GM19397 (cell line): Measurements from ENCODE around the gene MX2.
"Not testable (repeated sequence)": the region's sequence is repeated elsewhere in the genome, so short reads cannot be mapped to it uniquely, and the experiment has no call there.

Experiments used
- ATAC-seq: cut with Tn5 transposase; IDR thresholded peaks from one replicate; pipeline ENCODE4 v1.9.1; 2021; ENCODE audit warnings: mild to moderate bottlenecking, moderate library complexity; ENCODE audit not compliant: unreplicated experiment

Gene MX2

GRCh38 chr21:41410767-41411448 lies 49.1 kb downstream of the MX2 start:
- ATAC-seq: no peak

GRCh38 chr21:41411449-41412089 lies 49.7 kb downstream of the MX2 start:
- no peak for ATAC-seq

- not testable (repeated sequence) for ATAC-seq
Observed at GRCh38 chr21:41417505-41417904, 55.7 kb downstream of the MX2 start.

- ATAC-seq: no peak
Observed at GRCh38 chr21:41418393-41418792, 56.6 kb downstream of the MX2 start.

- no peak for ATAC-seq
Observed at GRCh38 chr21:41418956-41419680, 57.3 kb downstream of the MX2 start.

- peak; percentile 82 for ATAC-seq
Observed at GRCh38 chr21:41419921-41420862, 58.4 kb downstream of the MX2 start.

- ATAC-seq: not testable (repeated sequence)
Observed at GRCh38 chr21:41420998-41421397, 59.2 kb downstream of the MX2 start.

GRCh38 chr21:41422546-41423304 lies 60.9 kb downstream of the MX2 start:
- ATAC-seq: no peak

- ATAC-seq: not testable (repeated sequence)
Observed at GRCh38 chr21:41423305-41423636, 61.4 kb downstream of the MX2 start.

- no peak for ATAC-seq
Observed at GRCh38 chr21:41425588-41425953, 63.7 kb downstream of the MX2 start.

GRCh38 chr21:41425954-41426675 lies 64.3 kb downstream of the MX2 start, which contains the start of gene MX1:
Gene MX1 (plus strand): TSS chr21:41426239. CDS start chr21:41432071, 5,832 bp downstream.
- peak; percentile 86 for ATAC-seq

- peak; percentile 17 for ATAC-seq
Observed at GRCh38 chr21:41426676-41427404, 65.0 kb downstream of the MX2 start.

- ATAC-seq: no peak
Observed at GRCh38 chr21:41427556-41427955, 65.7 kb downstream of the MX2 start.

GRCh38 chr21:41428311-41428710 lies 66.5 kb downstream of the MX2 start:
- no peak for ATAC-seq

GRCh38 chr21:41428847-41429246 lies 67.0 kb downstream of the MX2 start:
- ATAC-seq: no peak

- no peak for ATAC-seq
Observed at GRCh38 chr21:41429305-41429704, 67.5 kb downstream of the MX2 start.

- no peak for ATAC-seq
Observed at GRCh38 chr21:41429925-41430491, 68.2 kb downstream of the MX2 start.

- peak; percentile 79 for ATAC-seq
Observed at GRCh38 chr21:41431788-41432548, 70.1 kb downstream of the MX2 start.
